PC-9 (cell line): ENCODE measurements around the gene KLHL42. TPM values are rescaled to one million over a fixed set of nuclear protein-coding genes. Genes with fewer than 3 reads are reported as not detected.

Experiments used
- BruUV-seq: library from RNA; stranded (reverse); fragments of 400-500 nt; replicated peaks from 2 replicates; lab custom pipeline; 2021; lab: Mats Ljungman, UMichigan
- CTCF ChIA-PET: fragments of 300-600 bp; sonication (Branson Sonifier 250); formaldehyde crosslinking; loops from one replicate; lab custom pipeline; 2022; ENCODE audit warnings: antibody characterized with exemption; lab: Charles Lee
- POLR2A ChIA-PET: fragments of 300-600 bp; sonication (Branson Sonifier 250); formaldehyde crosslinking; loops from one replicate; lab custom pipeline; 2022; ENCODE audit warnings: antibody characterized with exemption; ENCODE audit not compliant: unreplicated experiment; lab: Charles Lee
- DNase-seq, 2 experiments: peaks; one replicate each; pipeline versions ENCODE4 v3.0.0 to v3.0.0-alpha.2; 2015 to 2022; ENCODE audit warnings: mixed read lengths in 1 of 2
- H2AFZ ChIP-seq: fragments of 200-600 bp; sonication (generic); 2 replicates; pipeline ENCODE4 v1.8.1; 2017; ENCODE audit warnings: antibody characterized with exemption
- H3F3A ChIP-seq: fragments of 200-600 bp; sonication (generic); 2 replicates; pipeline ENCODE4 v1.8.1; 2017; ENCODE audit warnings: antibody characterized with exemption, mild to moderate bottlenecking, low read depth; ENCODE audit not compliant: insufficient read depth
- H3K27ac ChIP-seq: fragments of 200-600 bp; sonication (generic); 2 replicates; pipeline ENCODE4 v1.6.1; 2016; ENCODE audit warnings: mixed run types
- H3K27me3 ChIP-seq: fragments of 200-600 bp; sonication (generic); 2 replicates; pipeline ENCODE4 v1.6.1; 2016; ENCODE audit warnings: low read depth, mixed run types; ENCODE audit not compliant: insufficient read depth
- H3K36me3 ChIP-seq: fragments of 200-600 bp; sonication (generic); 2 replicates; pipeline ENCODE4 v1.6.1; 2016; ENCODE audit warnings: low read depth, mixed run types
- H3K4me1 ChIP-seq: fragments of 200-600 bp; sonication (generic); replicated peaks from 2 replicates; pipeline ENCODE4 v1.6.1; 2016; ENCODE audit warnings: mixed run types; ENCODE audit not compliant: insufficient read depth
- H3K4me2 ChIP-seq: fragments of 200-600 bp; sonication (generic); 2 replicates; pipeline ENCODE4 v1.6.1; 2017; ENCODE audit warnings: mixed run types
- H3K4me3 ChIP-seq: fragments of 200-600 bp; sonication (generic); 2 replicates; pipeline ENCODE4 v1.6.1; 2016; ENCODE audit warnings: mixed run types
- H3K79me2 ChIP-seq: fragments of 200-600 bp; sonication (generic); 2 replicates; pipeline ENCODE4 v1.6.1; 2017; ENCODE audit warnings: low read depth, mixed run types
- H3K9me2 ChIP-seq: fragments of 200-600 bp; sonication (generic); 2 replicates; pipeline ENCODE4 v1.8.1; 2017; ENCODE audit warnings: mild to moderate bottlenecking; ENCODE audit not compliant: insufficient read depth
- H3K9me3 ChIP-seq: fragments of 200-600 bp; sonication (generic); 2 replicates; pipeline ENCODE4 v1.8.1; 2016; ENCODE audit warnings: low read depth; ENCODE audit not compliant: insufficient read depth
- H4K20me1 ChIP-seq: fragments of 200-600 bp; sonication (generic); 2 replicates; pipeline ENCODE4 v1.8.1; 2017; ENCODE audit not compliant: insufficient read depth
- CTCF ChIP-seq: fragments of 200-600 bp; sonication (generic); conservative IDR thresholded peaks from 2 replicates; pipeline ENCODE4 v1.6.1; 2017; ENCODE audit warnings: mixed run types, antibody characterized with exemption, mild to moderate bottlenecking, moderate library complexity
- EZH2 ChIP-seq: fragments of 200-600 bp; sonication (generic); IDR thresholded peaks from 2 replicates; pipeline ENCODE4 v1.8.0; 2017; ENCODE audit warnings: antibody characterized with exemption, low read depth
- intact Hi-C: fragments of 100-400 bp; cut with micrococcal nuclease; formaldehyde crosslinking; loops from one replicate; pipeline ENCODE4 v1.10.0; 2022; ENCODE audit not compliant: unreplicated experiment
- total RNA-seq: library from RNA; stranded (reverse); gene quantifications from 2 replicates; pipeline ENCODE4 v1.2.3, GENCODE V29; 2021

The KLHL42 gene
- total RNA-seq, 1 experiment from 2014 or later: 33.6 TPM

GRCh38 chr12:27762757-27763156 is 17.3 kb upstream of the KLHL42 start:
- H3K27ac ChIP-seq: 0 out of 2 replicates have a peak overlapping the region, but pooled peaks have one; percentile 35
- no peak overlapping the region for H2AFZ ChIP-seq
- H3K79me2 ChIP-seq: no peaks in the 10 kb centered on the region
- no peaks in the 10 kb centered on the region for H3K9me2 ChIP-seq
- H3K9me3 ChIP-seq: no peaks in the 10 kb centered on the region
- H4K20me1 ChIP-seq: no peaks in the 10 kb centered on the region
- no peaks in the 10 kb centered on the region for H3K36me3 ChIP-seq
- intact Hi-C loops: no loop called here
- DNase-seq: peak in 1 of 2 experiments; percentile 46
- 0 out of 2 replicates have a peak, but pooled peaks cover 5% of the 10 kb centered on the region for H3K4me1 ChIP-seq
- ChIA-PET CTCF (no interaction called here), POLR2A (no interaction called here)
- H3K4me3 ChIP-seq: no peak overlapping the region
- no peak overlapping the region for H3K4me2 ChIP-seq
- H3F3A ChIP-seq: no peaks in the 10 kb centered on the region
- no TSS peak for BruUV-seq
- TF ChIP-seq CTCF: no peak
- no peak for TF ChIP-seq EZH2
- H3K27me3 ChIP-seq: no peaks in the 10 kb centered on the region

- POLR2A ChIA-PET: no interaction called here
- BruUV-seq: no TSS peak
- Histone ChIP-seq H3K36me3 (no peaks in the 10 kb centered on the region), H3K9me2 (no peaks in the 10 kb centered on the region), H3K27me3 (no peaks in the 10 kb centered on the region), H3F3A (peaks cover 6% of the 10 kb centered on the region; the same call in 1 of the 2 replicates), H3K79me2 (no peaks in the 10 kb centered on the region), H3K4me1 (peaks cover 15% of the 10 kb centered on the region), H3K9me3 (no peaks in the 10 kb centered on the region), H3K4me2 (no peak overlapping the region), H2AFZ (no peak overlapping the region), H3K27ac (no peak overlapping the region), H4K20me1 (no peaks in the 10 kb centered on the region), H3K4me3 (no peak overlapping the region)
- DNase-seq: no peak
- no peak for TF ChIP-seq EZH2
- intact Hi-C loops: no loop called here
- CTCF ChIA-PET: no interaction called here
These were observed 13.4 kb upstream of the KLHL42 start for GRCh38 chr12:27766587-27766986.

- H3K4me3 ChIP-seq: no peak overlapping the region
- peaks cover 37% of the 10 kb centered on the region for H3K4me1 ChIP-seq
- H3K9me2 ChIP-seq: no peaks in the 10 kb centered on the region
- intact Hi-C loops: no loop called here
- no peaks in the 10 kb centered on the region for H3K36me3 ChIP-seq
- H3K79me2 ChIP-seq: no peaks in the 10 kb centered on the region
- no TSS peak for BruUV-seq
- no peak overlapping the region for H2AFZ ChIP-seq
- ChIA-PET CTCF (no interaction called here), POLR2A (no interaction called here)
- no peak overlapping the region for H3K4me2 ChIP-seq
- H3K27ac ChIP-seq: no peak overlapping the region
- DNase-seq: no peak
- no peaks in the 10 kb centered on the region for H3K9me3 ChIP-seq
- H3F3A ChIP-seq: peaks cover 19% of the 10 kb centered on the region
- no peaks in the 10 kb centered on the region for H3K27me3 ChIP-seq
- TF ChIP-seq CTCF (no peak), EZH2 (no peak)
- H4K20me1 ChIP-seq: no peaks in the 10 kb centered on the region
These were observed 10.8 kb upstream of the KLHL42 start for GRCh38 chr12:27769142-27769673.
